Coronary artery (tissue), 2 donors: Measurements from ENCODE around the gene CENPF.

ENCODE experiments used
- DNase-seq: peaks from one replicate; pipeline ENCODE4 v3.0.0-alpha.2; 2017; ENCODE audit warnings: low spot score
- H3K27ac ChIP-seq, 2 donors: fragments of 200-600 bp; sonication (generic); one replicate each; pipeline ENCODE4 v1.5.1; 2016 to 2019
- H3K4me3 ChIP-seq: fragments of 200-600 bp; sonication (generic); 2 replicates; pipeline ENCODE4 v1.5.1; 2016; ENCODE audit warnings: mild to moderate bottlenecking, moderate library complexity
- TF ChIP-seq, protein P1 (sequence below): fragments of 200-600 bp; sonication (generic); IDR thresholded peaks from one replicate; pipeline ENCODE4 v1.5.1; 2019; ENCODE audit warnings: antibody characterized with exemption

Gene CENPF

DNA sequence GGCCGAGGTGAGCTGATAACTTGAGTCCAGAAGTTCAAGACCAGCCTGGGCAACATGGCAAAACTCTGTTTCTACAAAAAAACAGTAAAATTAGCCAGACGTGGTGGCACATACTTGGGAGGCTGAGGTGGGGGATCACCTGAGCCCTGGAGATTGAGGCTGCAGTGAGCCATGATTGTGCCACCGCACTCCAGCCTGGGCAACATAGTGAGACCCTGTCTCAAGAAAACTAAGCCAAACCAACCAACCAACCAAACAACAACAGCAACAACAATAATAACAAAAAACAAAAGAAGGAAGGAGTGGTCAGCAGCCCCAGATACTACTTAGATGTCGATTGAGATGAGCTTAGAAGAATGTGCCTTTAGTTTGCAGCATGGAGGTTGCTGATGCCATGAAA, 47.7 kb downstream of the CENPF start:
- no peak overlapping the region for H3K27ac ChIP-seq

DNA sequence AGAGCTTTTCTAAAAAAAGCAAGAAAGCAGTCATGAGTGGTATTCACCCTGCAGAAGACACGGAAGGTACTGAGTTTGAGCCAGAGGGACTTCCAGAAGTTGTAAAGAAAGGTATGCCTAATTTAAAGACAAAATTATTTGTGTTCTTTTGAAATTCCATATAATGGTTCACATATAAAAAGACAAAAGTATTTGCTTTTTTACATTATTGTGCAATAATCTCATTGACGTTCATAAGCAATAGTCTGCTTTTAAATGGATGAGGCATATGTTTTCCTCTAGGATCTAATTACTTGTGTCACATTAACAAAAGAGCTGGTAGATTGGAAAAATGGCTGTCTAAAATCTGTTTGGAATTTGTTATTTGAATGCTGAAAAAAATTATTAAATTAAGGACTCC, 54.3 kb downstream of the CENPF start:
- no peak overlapping the region for H3K4me3 ChIP-seq
- DNase-seq, result no peak
- no peak overlapping the region for H3K27ac ChIP-seq
- TF ChIP-seq, protein P1, sequence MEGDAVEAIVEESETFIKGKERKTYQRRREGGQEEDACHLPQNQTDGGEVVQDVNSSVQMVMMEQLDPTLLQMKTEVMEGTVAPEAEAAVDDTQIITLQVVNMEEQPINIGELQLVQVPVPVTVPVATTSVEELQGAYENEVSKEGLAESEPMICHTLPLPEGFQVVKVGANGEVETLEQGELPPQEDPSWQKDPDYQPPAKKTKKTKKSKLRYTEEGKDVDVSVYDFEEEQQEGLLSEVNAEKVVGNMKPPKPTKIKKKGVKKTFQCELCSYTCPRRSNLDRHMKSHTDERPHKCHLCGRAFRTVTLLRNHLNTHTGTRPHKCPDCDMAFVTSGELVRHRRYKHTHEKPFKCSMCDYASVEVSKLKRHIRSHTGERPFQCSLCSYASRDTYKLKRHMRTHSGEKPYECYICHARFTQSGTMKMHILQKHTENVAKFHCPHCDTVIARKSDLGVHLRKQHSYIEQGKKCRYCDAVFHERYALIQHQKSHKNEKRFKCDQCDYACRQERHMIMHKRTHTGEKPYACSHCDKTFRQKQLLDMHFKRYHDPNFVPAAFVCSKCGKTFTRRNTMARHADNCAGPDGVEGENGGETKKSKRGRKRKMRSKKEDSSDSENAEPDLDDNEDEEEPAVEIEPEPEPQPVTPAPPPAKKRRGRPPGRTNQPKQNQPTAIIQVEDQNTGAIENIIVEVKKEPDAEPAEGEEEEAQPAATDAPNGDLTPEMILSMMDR, result no peak

More for the DNA sequence above, 47.7 kb downstream of the CENPF start:
- DNase-seq, result no peak
- no peak overlapping the region for H3K4me3 ChIP-seq
- TF ChIP-seq, protein P1, result no peak

DNA sequence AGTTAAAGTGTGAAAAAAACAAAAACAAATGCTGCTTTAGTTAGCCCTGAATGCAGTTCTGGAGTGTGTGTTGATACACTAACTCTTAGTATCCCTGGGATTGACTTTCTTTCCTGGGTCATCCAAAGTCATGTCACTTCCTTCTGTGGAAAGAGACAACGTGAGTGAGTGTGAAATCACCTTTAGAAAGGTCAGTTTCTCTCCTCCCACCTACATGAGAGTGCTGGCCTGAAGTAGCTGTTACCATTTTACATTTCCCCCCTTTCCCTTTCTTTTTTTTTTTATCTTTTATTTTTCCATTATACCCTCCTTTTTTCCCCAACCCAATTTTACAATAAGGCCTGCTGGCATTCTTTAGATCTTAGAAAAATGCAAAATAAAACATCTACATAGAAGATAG, 55.2 kb downstream of the CENPF start:
- Histone ChIP-seq H3K4me3 (no peak overlapping the region), H3K27ac (no peak overlapping the region)
- TF ChIP-seq, protein P1, result no peak
- DNase-seq, result no peak

DNA sequence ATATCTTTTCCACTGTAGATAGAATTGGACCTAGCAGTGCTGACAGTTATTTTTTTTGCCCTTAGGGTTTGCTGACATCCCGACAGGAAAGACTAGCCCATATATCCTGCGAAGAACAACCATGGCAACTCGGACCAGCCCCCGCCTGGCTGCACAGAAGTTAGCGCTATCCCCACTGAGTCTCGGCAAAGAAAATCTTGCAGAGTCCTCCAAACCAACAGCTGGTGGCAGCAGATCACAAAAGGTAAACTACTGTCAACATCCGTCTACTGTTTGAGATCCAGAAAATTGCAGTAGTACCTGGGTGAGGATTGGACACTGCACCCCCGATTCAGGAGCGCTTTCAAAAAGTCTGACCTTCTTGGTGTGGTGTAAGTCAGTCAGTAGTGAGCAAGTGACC, 55.8 kb downstream of the CENPF start:
- no peak overlapping the region for H3K27ac ChIP-seq
- TF ChIP-seq, protein P1, result no peak
- no peak for DNase-seq
- H3K4me3 ChIP-seq, result no peak overlapping the region

DNA sequence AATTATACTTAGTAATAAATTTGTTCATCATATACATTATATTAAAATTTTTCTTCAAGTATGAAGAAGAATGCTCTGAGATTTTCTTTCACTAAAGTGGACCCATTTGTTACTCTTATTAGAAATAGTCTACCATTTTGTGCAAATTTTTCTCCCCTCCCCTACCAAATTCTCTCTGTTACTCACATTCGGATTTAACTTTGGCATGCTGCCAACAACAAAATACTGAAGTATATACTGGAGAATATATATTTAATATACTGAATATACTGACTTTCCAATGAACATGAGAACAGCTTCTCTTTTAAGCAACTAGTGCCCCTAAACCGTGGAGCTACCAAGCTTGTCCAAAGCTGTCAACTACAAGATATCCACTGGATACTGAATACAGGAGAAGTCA, 57.2 kb downstream of the CENPF start:
- TF ChIP-seq, protein P1, result no peak
- H3K4me3 ChIP-seq, result no peak overlapping the region
- DNase-seq, result no peak
- no peak overlapping the region for H3K27ac ChIP-seq

DNA sequence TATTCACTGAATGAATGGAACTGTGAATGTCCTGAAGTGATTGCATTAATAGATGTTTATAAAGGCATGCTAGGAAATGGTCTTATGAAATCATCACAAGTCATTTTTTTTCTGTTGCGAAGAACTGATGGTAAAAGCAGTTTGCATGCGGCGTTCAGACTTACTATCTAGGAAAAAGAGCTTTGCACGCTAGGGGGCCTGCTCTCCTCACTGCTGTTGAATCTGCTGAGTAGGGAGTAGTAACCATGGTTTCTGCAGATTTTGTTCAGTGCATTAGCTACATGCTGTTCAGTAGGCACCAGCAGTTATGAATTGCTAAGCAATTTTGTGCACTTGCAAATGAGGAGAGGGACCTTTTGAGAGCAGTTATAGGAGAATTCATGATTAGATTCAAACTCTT, 57.9 kb downstream of the CENPF start:
- no peak for DNase-seq
- H3K27ac ChIP-seq, result no peak overlapping the region
- TF ChIP-seq, protein P1, result no peak
- no peak overlapping the region for H3K4me3 ChIP-seq

DNA sequence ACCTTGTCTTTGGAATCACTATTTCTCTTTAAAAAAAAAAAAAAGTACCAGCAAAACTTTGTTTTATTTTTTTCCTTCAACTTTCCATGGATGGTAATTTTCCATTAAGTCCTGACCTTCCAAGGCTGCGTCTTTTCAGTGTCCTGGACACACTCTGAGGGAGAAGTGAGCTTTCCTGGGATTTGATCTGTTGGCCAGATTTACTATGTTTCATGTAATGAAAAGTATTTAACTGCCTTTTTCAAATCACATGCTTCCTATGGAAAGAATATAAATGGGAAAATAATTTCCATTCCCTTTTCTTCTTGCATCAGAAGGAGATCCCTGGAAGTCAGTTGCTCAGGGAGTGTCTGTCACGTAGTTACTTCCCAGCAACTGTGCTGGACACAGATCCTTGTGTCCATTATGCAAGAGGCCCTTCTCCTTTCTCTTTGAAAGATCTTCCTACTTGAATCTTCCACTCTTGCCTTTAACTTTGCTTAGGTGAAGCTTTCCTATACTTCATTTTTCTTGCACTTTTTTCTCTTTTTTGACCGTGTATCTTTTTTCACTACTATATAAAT, 59.3 kb downstream of the CENPF start:
- Histone ChIP-seq H3K27ac (no peak overlapping the region), H3K4me3 (no peak overlapping the region)
- TF ChIP-seq, protein P1, result no peak
- DNase-seq, result no peak
